HG03520 (cell line): ENCODE results near the gene IGSF21.

Experiments used
- ATAC-seq: cut with Tn5 transposase; IDR thresholded peaks from one replicate; pipeline ENCODE4 v1.9.1; 2021; ENCODE audit warnings: mild to moderate bottlenecking, moderate library complexity; ENCODE audit not compliant: unreplicated experiment

IGSF21 gene

DNA sequence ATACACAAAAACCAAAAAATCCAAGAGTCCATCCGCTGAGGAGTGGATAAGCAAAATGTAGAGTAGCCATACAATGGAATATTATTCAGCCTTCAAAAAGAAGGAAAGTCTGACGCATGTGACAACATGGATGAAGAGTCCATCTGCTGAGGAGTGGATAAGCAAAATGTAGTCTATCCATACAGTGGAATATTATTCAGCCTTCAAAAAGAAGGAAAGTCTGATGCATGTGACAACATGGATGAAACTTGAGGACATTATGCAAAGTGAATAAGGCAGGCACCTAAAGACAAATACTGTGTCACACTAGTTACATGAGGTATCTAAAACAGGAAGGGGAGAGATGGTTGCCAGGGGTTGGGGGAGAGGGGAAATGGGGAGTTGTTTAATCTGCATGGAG, 14.0 kb upstream of the IGSF21 start:
- ATAC-seq, result no peak

DNA sequence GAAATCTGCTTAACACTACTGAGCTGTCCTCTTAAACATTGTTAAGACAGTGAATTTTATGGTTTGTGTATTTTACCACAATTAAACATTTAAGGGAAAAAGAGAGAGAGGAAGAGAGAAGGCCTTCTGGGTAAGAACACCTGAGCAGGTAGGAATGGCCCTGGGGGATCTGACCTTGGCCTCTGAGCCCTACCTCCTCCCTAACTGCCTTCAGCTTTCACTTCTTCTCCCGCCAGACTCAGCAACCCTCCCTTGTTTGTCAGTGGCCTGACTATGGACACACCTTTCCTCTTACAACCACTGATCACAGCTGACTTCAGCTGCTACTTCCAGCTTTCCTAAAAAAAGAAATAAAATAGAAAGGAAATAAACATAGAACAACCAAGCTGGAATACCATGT, 13.5 kb upstream of the IGSF21 start:
- ATAC-seq, result no peak

DNA sequence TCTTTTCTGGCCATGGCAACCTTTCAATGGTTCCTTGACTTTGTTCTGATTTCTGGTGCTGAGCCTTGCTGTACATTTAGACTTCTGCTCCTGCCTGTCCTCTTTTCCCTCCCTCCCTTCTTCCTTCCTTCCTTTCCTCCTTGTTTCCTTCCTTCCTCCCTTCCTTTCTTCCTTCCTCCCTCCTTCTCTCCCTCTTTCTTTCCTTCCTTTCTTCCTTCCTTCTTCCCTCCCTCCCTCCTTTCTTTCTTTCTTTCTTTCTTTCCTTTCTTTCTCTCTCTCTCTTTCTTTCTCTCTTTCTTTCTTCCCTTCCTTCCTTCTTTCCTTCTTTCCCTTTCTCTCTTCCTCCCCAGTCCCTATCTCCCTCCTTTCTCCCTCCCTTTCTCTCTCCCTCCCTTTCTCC, 10.4 kb upstream of the IGSF21 start:
- ATAC-seq, result no peak

DNA sequence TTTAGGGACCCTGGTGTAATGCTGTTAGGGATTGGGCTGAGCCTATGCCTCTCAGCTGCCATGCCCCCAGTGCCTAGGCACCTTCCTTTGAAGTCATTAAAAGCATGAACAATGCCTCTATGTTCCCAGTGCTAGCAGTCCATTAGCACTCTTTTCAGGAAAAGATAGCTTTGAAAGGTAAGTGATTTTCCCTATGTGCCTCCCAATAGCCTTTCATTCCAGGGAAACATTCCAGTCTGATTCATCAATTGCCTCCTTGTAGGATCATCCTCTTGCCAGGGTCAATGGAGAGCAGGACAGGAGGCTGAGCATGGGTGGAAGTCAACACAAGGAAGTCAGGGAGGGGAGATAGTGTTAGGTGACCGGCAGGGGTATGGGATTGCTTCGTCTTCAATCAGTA, 8.6 kb upstream of the IGSF21 start:
- ATAC-seq, result no peak

DNA sequence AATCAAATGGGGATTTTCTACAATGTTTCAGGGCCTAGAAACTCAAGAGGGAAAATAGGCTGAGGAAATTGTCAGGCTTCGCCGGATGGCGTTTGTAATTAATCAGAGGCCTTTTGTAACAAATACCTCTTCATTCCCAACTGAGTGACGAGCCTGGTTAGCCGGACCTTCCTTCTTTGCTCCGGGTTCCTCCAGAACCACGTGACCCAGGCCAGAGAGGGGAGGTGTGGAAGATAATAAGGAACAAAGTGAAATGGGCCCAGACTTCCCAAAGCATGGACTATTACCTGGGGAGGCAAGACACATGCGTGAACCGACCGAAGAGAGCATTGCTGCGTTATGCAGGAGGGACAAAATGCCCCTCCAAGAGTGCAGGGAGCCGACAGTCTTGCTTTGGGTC, 7.5 kb upstream of the IGSF21 start:
- ATAC-seq, result no peak

DNA sequence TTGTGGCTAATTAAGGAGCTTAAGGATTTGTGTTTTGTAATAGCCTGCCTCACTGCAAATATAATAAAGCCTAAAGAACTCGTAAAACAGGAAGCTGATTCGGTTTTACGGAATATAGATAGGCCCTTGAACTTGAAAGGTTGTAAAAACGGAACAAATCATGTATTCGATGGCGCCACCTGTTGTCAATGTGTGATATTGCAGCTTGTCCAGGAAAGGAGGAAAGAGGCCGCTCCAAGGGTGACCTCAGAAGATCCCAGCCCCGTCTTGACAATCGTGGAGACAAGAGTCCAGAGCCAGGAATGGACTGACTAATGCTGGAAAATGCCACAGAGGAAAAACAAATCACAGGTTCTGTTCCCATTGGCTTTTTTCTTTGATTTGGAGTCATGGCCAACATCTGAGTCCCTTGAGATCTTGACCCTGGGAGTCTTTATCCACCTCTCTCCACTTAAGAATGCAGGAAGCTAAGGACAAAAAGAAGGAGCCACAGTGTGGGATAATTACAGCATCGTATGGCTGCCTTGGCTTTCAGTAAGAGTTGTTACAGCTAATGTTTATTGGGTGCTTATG, 7.0 kb upstream of the IGSF21 start:
- no peak for ATAC-seq

DNA sequence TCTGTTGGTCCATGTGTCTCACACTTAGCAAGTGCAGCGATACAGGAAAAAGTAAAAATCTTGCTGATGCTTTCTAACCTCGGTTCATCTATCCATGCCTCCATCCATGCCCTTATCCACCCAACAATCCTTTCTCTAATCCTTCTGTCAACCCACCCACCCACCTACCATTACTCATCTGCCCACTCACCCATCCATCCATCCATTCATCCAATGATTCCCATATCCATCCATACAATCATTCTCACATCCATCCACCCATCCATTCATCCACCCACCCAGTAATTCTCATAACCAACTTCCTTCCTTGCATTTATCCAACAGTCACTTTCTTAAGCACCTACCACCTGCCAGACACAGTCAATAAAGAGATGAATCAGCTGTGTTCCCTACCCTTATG, 6.1 kb upstream of the IGSF21 start:
- ATAC-seq, result no peak

DNA sequence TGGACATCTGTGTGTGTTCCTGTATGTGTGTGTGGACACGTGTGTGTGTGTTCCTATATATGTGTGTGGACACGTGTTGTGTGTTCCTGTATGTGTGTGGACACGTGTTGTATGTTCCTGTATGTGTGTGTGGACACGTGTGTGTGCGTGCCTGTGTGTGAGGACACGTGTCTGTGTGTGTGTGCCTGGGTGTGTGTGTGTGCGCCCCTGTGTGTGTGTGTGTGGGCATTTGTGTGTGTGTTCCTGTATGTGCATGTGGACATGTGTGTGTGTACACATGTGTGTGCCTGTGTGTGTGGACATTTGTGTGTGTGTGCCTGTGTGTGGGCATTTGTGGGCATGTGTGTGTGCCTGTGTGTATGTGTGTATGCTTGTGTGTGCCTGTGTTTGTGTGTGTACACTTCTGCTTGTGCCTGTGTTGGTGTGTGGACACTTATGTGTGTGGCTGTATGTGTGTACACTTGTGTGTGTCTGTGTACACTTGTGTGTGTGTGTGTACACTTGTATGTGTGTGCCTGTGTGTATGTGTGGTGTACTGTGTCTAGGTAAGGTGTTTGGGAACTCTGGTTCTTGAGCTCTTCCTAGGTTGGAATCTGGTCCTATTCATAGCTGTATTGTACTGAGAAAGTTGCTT, 3.7 kb upstream of the IGSF21 start:
- no peak for ATAC-seq

DNA sequence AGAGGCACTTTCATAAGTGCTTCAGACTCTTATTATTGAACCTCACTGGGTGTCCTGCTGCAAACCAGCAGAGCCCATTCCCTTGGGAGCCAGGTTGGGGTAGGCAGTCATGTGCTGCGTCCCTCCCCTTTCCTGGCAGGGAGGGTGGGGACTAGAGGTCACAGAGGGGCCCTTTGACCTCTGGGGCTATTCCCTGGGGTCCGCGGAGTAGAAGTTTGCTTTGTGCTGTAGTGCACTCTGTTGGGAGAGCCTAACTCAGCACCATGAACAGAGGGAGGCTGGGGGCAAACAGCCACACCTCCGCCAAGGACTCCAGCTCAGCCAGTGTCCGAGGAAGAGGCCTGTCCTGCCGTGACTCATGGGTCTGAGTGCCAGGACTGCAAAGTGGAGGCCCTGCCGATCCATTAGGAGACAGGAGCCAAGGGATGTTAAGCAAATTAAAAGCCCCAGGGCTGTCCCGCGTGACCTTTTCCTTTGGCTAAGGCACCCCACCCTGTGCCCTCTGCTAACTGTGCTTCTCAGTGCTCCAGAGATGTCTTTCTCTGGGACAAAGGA, 3.0 kb upstream of the IGSF21 start:
- ATAC-seq, result no peak

DNA sequence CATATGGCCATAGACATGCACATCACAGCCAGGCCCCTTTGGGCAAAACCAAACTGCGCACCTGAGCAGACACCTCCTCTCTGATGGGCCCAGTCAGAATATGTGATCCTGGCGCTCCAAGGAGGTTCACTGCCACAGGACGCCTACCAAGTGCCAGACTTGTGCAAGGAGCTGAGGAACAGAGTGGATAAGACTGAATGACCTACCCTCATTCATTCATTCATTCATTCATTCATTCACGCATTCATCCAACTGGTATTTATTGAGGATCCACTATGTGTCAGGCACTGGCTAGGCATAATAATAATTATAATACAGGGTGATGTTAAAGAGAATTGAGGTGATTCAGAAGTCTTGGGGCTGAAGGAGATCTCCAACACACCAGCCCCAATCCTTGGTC, 2.4 kb upstream of the IGSF21 start:
- no peak for ATAC-seq

DNA sequence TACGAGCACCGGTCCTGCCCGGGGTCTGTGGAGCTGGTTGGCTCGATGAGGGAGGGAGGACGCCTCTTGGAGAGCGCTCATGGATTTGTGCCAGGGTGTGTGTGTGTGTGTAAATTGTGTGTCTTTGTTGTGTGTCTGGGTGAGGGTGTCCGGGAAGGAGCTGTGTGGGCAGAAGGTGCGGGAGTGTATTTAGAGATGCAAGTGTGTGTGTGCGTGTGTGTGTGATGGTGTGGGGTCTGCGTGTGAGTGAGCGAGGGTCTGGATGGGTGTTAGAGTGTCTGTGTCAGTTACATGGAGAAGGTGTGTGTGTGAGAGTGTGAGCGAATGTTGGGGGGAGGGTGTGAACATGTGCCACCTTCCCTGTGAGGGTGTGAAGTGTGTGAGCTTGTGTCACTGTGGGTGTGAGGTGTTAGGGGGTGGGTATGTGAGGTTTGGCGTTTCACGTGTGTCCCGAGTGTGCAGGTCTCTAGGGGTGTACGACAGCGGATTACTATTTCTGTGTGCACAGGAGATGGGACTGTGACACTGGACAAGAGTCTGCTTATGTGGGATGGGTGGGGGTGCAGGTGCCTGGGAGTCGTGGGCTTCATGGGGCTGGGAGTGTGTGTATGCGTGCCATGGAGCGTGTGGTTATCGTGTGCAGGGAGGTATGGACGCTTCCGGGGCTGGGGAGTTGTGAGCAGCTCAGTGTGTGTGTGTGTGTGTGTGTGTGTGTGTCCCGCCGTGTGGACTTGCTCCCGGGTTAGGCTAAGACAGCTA, 880 bp downstream of the IGSF21 start:
- ATAC-seq, result no peak

DNA sequence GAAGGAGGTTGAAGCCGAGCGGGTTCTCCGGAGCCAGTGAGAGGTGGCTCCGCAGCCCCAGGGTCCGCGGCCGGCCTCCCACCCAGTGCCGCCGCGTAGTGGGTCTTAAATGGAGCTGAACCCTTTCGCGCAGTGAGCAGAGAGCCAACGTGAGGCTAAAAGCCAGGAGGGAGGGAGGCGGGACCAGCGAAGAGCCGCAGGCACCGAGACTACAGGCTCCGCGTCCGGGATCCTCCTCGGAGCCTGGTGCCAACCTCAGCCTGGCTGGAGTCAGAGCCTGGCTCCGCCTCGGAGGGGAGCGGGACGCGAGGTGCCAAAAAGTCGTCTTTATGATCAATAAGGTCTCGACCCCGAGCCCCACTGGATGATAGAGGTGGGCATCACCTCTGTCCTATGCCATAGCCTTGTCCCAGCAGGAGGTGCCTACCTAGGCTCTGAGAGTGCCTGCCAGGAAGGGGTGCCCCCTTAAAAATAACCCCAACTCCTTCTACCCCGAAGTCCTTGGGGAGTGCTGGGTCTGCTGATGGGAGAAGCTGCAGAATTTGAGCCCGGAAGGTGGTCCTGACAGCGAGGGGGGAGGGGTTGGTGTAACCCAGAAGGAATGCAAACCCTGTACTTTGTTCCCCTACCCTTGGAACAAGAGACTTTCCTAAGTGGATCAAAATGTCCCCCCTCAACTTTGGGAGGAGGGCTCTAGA, 1.6 kb downstream of the IGSF21 start:
- no peak for ATAC-seq

DNA sequence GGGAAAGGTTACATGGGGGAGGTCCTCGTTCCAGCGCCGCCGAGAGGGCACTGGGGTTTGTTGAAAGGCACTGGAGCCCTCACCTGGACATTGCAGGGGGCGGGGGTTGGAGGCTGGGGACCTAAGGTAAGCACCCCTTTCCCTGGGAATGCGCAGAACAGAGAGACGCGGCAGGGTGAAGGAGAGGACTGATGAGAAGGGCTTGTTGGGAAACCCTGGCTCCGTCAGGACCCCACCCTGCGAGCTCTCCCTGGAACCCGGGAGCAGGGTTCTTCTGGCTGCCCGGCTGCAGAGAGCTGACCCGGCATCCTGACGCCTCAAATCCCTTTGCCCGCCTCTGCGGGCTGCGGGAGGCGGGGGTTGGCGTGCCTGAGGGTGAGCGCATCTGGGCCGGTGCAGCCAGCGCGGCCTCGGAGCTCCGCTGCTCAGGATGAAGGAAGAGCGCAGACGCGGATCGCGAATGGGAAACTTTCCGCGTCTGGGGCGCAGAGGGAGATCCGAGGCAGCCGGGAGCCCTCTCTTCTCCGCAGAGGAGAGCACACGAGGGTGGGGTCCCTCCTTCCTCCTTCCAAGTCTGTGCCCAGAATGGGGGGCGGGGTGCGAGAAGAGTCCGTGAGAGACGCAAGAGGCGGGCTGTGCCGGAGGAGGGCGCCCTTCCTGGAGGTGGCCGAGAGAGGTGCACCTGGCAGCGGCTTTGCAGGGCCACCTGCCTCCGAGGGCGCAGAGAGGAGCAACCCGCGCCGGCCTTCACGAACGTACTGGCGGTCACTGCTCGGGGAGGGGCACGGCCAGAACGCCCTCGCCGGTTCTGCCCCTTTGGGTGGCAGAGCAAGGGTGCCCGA, 2.4 kb downstream of the IGSF21 start:
- no peak for ATAC-seq

DNA sequence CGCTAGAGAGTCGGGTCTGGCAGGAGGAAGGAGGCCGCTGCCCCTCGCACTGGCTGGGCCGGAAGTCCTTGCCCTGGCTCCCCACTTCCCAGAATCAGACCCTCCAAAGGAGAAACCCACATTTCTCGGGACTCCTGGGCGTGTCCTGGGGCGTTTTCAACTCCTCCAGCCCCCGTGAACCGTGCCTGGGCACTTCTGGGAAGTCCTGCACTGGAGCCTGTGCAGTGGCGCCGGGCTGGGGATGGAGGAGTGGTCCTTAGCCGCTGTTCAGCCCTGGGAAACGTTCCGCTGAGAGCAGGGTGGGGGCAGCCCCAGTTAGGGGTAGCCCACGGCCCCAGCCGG, 3.0 kb downstream of the IGSF21 start:
- ATAC-seq, result no peak

DNA sequence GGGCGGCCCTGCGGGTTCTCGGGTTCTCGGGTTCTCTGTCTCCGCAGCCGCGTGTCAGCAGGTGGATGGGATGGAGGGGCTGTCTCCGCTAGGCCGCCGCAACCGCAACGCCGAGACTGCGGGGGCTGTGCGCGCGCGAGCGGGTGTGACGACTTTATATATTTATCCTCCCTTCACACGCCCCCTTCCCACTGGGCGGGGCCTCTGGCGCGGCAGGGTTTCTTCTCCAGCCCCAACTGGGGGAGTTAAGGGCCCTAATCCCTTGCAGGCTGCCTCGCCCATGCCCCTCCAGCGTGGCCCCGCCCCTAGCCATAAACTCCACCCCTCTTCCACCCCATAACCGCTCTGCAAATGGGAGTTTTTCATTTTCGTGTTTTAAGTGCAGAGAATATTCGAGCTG, 3.4 kb downstream of the IGSF21 start:
- no peak for ATAC-seq

DNA sequence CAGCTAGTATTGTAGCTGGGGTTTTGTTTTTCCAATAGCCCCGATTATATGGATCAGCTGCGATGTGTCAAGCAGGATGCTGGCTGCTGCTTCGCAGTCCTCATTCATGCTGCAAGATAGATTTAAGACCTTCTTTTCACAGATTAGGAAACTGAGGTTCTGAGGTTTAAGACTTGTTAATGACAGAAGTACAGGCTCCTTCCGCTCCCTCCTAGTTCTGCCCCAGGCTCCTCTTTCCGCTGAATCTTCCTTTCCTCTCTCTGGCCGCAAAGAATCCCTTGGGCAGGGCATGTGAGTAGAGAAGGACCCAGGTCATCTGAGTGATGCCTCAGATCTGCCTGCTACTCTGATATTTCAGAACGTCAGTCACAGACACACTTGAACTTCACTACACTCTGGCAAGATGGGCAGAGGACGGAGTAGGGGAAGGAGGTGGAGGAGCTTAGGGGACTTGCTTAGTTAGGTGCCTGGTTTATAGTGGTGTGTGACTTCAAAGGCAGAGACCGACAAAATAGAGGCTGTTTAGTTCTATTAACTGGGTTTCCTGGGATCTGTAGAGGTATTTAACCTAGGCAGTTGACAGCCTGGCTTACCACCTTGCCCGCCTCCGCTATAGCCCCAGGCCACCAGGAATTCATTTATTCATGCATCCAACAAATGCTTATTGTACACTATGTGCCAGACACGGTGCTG, 4.2 kb downstream of the IGSF21 start:
- ATAC-seq, result no peak

DNA sequence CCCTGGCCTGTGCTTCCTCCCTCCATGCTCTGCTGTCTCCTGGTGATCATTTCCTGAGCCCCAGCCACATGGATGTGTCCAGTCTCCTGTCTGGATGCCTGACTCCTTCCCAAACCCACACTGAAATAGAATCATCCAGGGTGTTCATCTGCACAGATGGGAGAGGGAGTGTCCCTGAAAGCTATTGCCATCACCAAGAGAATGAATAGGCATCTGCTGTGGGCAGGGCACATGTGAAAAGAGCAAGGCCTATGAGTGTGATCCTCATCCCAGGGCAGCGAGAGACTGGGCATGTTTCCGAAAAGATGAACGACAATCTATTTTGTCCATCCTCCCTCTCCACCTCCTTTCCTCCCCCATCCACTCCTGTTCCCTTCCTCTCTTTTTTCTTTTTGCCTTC, 5.0 kb downstream of the IGSF21 start:
- ATAC-seq, result no peak

DNA sequence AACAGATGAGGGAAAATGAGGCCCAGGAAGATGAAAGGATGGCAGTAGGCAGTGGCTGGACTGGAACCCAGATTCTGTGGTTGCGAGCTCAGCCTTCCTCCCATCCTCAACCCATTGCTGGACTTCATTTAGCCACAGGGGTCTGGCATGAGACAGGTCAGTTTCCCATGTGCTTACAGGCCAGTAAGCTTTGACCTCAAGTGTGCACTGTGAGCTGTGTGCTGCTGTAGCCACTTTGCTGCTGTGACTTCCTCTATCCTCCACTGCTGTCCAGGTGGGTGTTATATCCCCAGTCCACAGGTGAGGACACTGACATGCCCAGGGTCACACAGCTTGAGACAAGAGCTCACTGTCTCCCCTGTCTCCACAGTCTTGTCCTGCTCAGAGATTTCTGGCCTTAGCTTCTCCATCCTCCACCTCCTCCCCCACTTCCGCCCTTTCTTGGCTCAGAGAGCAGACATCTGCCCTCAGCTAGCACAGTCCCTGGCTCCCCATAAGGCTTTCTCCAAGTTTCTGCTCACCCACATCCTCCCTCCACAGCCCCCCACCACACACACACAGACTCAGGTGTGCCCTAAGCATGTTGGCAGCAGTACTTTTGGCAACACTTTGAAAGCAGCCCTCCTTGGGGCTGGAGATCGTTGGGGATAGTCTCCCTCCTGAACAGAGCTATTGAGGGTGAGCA, 7.3 kb downstream of the IGSF21 start:
- no peak for ATAC-seq

DNA sequence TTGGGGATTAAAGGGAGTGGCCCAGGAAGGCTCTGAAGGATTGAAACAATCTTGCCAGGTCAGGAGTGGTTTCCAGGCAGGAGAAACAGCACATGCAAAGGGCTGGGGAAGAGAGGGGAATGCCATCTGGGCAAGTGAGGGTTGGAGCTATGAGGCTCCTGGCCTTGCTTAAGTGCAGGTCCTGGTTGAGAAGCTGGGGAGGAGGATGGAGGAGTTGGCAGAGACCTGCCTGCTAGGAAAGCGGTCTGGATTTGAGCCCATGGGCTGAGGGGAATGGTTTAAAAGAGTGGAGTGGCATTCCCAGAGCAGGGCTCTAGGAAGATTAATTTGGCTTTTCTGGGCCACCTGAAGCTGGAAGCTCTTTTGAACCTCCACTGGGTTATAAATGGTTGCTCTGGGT, 9.2 kb downstream of the IGSF21 start:
- no peak for ATAC-seq

DNA sequence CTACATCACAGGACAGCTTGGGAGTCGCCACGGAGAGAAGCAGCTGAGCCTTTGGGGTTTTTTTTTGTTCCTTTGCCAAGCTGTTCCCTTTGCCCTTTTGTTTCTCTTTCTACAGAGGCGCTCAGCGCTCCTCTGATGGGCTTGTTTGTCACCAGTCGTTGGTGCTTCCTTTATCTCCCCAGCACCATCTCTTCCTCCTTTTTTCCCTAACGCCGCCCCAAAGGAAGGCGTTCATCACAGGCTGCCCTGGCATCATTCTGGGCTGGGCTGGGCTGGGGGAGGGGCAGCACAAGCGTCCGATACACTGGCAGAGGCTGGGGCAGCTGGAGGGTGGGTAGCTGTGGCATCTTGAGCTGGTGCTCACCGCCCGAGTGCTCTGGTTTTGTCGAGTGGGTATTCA, 10.5 kb downstream of the IGSF21 start:
- ATAC-seq, result no peak
